ENCODE measurements around the gene MUC5AC. TPM values are rescaled to one million over a fixed set of nuclear protein-coding genes. Genes with fewer than 3 reads are reported as not detected.
"Not testable (repeated sequence)": the region's sequence is repeated elsewhere in the genome, so short reads cannot be mapped to it uniquely, and the experiment has no call there.

The MUC5AC gene, protein sequence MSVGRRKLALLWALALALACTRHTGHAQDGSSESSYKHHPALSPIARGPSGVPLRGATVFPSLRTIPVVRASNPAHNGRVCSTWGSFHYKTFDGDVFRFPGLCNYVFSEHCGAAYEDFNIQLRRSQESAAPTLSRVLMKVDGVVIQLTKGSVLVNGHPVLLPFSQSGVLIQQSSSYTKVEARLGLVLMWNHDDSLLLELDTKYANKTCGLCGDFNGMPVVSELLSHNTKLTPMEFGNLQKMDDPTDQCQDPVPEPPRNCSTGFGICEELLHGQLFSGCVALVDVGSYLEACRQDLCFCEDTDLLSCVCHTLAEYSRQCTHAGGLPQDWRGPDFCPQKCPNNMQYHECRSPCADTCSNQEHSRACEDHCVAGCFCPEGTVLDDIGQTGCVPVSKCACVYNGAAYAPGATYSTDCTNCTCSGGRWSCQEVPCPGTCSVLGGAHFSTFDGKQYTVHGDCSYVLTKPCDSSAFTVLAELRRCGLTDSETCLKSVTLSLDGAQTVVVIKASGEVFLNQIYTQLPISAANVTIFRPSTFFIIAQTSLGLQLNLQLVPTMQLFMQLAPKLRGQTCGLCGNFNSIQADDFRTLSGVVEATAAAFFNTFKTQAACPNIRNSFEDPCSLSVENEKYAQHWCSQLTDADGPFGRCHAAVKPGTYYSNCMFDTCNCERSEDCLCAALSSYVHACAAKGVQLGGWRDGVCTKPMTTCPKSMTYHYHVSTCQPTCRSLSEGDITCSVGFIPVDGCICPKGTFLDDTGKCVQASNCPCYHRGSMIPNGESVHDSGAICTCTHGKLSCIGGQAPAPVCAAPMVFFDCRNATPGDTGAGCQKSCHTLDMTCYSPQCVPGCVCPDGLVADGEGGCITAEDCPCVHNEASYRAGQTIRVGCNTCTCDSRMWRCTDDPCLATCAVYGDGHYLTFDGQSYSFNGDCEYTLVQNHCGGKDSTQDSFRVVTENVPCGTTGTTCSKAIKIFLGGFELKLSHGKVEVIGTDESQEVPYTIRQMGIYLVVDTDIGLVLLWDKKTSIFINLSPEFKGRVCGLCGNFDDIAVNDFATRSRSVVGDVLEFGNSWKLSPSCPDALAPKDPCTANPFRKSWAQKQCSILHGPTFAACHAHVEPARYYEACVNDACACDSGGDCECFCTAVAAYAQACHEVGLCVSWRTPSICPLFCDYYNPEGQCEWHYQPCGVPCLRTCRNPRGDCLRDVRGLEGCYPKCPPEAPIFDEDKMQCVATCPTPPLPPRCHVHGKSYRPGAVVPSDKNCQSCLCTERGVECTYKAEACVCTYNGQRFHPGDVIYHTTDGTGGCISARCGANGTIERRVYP (N-terminal part only)
- polyA plus RNA-seq (ENCODE audit: insufficient read length in 3 of 3): under 1 TPM in 2 of 3 donors, not detected in 1; 0.01 TPM

DNA sequence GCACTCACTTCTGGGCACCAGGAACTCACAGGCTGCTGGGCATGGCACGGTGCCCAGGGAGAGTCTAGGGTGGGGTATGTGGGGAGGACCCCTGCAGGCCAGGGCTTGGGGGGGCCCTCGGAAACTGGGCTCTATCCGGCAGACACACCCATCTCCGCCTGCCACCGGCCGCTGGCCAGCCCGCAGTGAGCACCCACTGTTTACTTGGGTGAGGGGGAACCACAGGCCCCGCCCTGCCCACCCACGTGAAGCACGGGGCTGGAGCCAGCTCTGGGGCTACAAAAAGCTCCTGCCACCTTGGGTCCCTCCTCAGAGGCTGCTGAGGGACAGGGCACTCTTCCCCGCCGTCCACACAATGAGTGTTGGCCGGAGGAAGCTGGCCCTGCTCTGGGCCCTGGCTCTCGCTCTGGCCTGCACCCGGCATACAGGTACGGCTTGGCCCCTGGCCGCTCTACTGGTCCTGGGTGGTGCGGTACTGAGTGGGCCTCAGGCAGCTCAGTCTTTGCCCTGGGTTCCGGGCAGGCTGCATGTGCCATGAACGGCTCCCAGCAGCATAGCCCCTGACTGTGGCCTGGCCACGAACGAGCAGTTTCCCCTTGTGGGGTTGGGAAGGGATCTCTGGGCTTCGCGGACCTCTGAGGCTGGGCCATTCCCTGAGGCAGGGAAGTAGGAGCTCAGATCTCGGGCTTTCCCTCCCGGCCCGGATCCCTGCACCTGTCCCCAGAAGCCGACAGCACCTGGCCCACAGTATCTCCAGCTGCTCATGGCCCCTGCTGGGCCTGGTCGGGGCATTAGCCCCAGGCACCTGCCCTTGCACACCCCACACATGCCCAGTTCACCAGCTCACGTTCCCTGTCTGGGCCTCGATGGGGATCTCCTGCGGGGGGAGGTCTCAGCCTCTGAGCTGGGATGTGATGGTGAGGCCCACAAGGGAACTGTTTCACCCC lies at the start of gene MUC5AC:
MUC5AC (plus strand) TSS at position 309 of the 947 bp plus-strand sequence; CDS start at position 356, 47 bp downstream.
- DNase-seq (ENCODE audit: low read depth in 3 of 3, low spot score in 2 of 3): no peak

DNA sequence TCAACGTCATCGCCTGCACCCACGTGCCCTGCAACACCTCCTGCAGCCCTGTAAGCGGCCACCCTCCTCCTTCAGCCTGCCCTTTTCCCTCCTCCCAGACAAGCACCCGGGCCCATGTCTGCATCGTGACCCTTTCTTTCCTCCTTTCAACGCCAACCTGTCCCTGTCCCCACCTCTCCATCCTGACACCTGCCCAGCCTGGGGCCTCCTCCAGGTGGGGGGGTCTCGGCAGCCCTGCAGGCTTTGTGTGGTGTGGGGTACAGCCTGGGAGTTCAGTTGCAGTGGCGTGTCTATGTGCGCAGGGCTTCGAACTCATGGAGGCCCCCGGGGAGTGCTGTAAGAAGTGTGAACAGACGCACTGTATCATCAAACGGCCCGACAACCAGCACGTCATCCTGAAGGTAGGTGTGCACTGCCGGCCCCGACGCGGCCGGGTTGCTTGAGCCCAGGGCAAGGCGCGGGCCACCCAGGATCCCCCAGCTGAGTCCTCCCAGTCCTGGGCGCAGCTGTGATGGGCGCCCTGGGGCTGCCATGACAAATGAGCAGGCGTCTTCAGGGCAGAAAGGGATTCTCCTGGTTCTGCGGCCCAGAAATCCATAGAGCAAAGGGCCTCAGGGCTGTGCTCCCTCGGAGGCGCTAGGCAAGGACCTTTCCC lies 49.4 kb upstream of the MUC5AC start:
- DNase-seq (ENCODE audit: low read depth in 3 of 3, low spot score in 2 of 3): no peak

DNA sequence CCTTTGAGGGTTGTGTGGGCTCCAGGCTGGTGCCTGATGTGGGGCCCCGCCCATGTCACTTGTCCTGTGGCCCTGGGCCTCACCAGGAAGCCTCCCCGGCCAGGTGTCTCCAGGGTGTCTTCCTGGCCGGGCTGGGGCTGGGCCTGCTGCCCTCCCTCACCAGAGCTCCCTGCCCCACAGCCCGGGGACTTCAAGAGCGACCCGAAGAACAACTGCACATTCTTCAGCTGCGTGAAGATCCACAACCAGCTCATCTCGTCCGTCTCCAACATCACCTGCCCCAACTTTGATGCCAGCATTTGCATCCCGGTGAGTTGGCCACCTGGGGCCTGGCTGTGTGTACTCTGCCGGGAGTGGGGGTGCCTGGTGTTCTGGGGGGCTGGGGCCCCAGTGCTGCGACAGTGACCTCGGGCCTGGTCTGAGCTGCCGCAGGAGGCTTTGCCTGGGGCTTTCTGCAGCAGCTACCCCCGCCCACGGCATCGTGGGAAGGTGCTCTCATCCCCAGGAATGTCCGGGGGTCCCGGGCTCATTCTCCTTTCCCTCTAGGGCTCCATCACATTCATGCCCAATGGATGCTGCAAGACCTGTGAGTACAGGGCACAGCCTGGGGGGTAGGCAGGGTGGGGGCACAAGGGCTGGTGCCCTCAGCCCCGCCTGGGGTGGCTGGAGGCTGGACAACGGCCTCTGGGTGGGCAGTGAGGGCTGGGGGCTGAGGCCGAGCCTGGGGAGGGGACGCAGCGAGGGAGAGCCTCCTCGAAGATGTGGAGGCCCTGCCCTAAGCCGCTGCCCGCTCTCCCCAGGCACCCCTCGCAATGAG lies 48.4 kb upstream of the MUC5AC start:
- no peak for DNase-seq (ENCODE audit: low read depth in 3 of 3, low spot score in 2 of 3)

DNA sequence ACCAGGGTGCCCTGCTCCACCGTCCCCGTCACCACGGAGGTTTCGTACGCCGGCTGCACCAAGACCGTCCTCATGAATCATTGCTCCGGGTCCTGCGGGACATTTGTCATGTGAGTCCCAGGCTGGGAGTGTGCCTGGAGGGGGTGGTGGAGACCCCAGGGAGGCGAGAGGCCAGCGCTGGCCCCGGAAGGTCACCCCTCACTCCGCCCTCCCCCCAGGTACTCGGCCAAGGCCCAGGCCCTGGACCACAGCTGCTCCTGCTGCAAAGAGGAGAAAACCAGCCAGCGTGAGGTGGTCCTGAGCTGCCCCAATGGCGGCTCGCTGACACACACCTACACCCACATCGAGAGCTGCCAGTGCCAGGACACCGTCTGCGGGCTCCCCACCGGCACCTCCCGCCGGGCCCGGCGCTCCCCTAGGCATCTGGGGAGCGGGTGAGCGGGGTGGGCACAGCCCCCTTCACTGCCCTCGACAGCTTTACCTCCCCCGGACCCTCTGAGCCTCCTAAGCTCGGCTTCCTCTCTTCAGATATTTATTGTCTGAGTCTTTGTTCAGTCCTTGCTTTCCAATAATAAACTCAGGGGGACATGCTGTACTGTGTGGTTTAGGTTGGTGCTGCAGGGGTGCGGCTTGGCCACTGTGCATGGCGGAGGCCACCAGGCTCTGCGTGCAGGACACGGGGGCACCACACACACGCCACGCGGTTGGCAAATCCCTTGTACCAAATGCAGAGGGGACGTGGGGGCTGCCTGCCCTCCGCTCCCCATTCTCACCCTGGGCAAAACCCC lies 47.6 kb upstream of the MUC5AC start:
- DNase-seq (ENCODE audit: low read depth in 3 of 3, low spot score in 2 of 3): no peak

DNA sequence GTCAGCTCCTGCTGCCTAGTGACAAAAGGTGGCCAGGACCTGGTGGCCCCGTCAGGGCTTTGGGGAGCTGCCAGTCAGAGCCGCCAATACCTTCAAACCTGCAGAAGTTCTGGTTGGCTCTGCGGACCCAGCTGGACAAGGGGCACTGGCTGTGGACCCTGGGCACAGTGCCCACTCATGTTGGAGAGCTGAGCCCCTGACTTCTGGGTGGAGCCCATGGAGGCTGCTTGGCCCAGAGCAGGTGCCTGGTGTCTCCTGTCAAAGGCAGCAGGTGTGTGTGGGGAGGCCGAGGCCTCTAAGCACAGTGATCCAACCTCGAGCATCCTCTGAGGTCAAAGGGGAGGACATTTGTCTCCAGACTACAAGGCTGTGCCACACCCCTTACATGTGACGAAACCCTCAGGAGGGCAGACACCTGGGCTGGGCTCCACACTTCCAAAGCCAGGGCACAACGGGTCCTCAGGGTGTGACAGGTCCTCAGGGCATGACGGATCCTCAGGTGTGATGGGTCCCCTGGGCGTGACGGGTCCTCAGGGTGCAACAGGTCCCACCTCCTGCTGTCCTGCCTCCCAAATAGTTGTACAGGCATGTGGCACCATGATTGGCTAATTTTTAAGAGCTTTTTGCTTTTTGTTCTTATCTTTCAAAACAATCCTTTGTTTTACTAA lies 46.1 kb upstream of the MUC5AC start:
- DNase-seq (ENCODE audit: low read depth in 3 of 3, low spot score in 2 of 3): no peak

DNA sequence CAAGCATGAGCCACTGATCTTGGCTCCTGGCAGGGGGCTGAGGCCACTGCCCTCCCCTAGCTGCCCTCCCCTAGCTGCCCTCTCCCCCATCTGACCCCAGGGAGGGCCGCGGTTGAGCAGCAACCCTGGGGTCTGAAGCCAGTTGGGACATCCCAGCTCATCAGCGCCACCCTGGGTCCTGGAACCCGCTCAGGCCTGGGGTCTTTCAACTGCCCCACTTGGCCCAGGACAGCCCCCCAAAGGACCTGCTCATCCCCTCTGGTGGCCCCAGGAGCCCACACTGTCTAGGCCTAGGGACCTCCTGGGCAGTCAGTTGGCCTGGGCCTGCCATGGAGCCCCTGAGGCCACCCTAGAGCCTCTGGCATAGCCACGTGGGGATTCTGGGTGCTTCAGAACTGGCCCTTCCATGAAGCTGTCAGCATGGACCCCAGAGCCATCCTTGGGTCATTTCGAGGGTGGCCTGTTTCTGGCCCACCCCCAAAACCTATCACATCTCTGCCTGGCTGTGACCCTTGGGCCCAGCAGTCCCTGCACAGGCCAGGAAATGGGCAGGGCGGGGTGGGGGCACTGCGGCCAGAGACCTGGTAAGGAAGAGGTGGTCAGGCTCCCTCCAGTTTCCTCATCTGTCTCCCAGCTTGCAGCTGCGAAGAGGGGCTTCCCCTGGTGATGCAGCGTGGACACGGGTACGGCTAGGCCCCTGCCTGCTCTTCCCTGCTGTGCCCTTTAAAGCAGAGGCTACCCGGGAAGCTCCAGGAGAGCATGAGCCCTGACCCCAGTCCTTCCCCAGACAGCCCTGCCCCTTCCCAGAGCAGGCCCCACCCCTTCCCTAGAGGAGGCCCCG lies 45.2 kb upstream of the MUC5AC start:
- DNase-seq (ENCODE audit: low read depth in 3 of 3, low spot score in 2 of 3): no peak

DNA sequence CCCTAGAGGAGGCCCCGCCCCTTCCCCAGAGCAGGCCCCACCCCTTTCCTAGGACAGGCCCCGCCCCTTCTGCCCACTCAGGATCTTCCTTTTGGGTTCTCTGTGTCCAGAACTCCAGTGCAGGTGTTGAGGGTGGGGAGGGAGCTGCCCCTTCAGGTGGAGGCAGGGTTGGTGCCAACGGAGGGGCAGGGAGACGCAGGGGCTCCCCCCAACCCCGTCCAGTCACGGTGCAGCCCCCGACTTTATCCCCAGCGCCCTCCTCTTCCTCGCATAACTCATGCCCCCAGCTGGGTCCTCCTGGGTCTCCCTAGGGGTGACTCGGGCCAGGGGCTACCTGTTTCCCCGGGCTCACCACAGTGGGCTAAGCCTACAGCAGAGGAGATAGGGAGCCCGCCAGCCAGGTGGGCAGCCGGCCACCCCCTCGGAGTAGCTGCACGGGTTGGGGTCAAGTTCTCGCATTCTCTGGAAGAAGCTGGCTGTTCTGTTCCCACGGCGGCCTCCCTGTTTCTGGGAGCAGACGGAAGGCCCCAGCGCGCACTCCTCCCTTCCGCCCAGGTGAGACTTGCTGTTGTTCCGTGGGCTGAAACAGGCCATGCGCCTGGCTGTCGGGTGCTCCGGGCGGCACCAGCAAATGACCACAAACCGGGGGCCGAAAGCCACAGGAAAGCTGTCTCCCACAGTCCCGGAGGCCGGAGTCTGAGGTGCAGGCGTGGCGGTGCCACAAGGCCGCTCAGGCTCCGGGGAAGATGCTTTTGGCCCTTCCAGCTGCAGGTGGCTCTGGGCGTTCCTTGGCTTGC lies 44.1 kb upstream of the MUC5AC start:
- no peak for DNase-seq (ENCODE audit: low read depth in 3 of 3, low spot score in 2 of 3)

DNA sequence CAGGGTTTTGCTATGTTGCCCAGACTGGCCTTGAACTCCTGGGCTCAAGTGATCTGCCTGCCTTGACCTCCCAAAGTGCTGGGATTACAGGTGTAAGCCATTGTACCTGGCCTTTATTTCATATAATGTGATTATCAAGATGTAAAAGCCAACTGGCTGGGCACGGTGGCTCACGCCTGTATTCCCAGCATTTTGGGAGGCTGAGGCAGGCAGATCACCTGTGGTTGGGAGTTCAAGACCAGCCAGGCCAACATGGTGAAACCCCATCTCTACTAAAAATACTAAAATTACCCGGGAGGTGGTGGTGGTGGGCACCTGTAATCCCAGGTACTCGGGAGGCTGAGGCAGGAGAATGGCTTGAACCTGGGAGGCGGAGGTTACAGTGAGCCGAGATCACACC lies 42.5 kb upstream of the MUC5AC start:
- not testable (repeated sequence) for DNase-seq (ENCODE audit: low read depth in 3 of 3, low spot score in 2 of 3)

DNA sequence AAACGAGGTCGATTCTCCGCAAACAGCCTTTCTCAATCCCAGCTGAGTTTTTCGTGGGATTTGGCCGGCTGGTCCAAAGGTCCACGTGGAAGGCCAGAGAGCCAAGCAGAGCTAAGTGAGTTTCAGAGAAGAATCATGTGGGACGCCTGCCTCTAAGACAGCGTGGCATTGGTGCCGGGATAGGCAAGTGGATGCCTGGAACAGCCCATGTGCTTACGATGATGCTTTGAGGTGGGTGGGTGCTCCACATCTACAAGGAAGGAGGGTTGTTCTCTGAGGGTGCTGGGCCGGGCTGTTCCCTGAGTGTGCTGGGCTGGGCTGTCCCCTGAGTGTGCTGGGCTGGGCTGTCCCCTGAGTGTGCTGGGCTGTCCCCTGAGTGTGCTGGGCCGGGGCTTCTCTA lies 41.6 kb upstream of the MUC5AC start:
- no peak for DNase-seq (ENCODE audit: low read depth in 3 of 3, low spot score in 2 of 3)

DNA sequence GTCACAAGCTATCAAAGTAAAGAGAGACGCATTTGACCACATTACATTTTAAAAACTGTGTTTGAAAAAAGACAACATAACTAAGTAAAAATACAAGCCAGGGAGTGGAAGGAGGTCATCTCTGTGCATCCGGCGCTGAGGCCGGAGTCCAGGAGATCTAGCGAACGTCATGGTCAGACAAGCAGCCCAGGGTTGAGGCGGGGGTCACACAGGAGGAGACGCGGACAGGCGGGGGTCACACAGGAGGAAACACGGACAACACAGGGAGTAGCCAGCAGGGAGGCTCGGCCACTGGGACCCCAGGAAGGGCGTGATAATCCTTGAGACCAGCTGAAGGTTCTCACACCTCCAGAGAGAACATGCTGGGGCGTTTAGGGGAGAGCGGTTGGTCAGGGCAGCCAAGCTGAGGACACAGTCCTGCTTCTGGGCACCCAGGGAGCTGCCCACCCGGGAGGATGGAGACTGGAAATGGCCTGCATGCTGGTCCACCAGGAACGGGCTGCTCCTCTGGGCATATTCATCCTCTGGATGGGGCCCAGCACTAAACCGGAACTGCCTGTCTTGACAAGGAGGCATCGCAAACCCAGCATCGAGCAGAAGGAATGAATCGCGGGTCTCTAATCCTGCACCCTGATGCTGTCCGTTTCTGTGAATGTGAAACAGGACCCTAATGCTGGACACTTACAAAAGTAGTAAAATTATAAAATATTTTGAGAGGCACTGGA lies 40.9 kb upstream of the MUC5AC start:
- DNase-seq (ENCODE audit: low read depth in 3 of 3, low spot score in 2 of 3): no peak

DNA sequence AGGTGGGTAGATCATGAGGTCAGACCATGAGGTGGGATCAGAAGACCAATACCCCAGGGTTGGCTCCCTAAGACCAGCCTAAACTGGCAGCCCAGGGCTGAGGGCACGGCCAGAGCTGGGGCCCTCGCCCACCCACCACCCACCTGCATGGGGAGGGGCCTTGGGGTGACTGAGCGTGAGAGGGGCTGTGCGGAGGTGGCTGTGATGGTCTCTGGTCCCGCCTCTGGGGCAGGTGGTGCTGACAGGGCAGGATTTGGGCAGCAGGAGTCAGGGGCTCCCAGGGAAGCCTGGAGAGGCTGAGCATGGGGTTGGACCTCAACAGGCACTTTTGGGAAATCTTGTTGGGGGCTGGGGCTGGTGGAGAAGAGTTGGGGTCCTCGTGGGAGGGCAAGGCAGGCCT lies 39.8 kb upstream of the MUC5AC start:
- DNase-seq (ENCODE audit: low read depth in 3 of 3, low spot score in 2 of 3): no peak

DNA sequence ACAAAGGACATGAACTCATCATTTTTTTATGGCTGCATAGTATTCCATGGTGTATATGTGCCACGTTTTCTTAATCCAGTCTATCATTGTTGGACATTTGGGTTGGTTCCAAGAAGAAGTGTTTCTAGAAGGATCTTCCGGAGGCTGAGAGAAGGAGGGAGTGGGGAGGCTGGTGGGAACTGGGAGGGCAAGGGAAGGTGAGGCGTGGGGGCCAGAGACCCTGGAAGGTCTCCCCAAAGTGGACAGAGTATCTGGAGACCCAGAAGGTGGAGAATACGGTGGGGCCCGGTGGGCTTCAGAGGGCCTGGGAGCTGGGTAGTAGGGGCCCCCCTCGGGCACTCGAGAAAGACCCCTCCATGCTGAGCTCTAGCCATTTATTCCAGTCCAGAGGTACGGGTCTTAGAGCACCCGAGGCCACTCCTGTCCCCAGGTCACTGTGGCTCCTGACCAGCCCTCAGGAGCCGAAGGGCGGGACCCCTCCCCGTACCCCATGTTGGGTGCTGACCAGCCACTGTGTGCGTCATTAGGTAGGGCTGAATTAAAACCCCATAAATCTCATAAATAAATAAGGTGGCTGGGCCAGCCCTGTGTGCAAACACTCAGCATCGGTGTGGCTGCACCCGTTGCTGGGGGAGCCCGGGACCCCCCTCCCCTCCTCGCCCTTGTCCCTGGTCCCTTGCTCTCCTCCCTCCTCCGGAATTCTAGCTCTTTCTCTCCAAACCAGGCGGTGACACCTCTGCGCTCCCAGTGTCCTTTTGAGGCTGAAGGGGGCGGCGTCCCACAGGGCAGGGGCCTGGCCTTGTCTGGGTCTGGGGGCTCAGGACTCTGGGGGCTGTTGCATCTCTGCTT lies 38.8 kb upstream of the MUC5AC start:
- no peak for DNase-seq (ENCODE audit: low read depth in 3 of 3, low spot score in 2 of 3)

DNA sequence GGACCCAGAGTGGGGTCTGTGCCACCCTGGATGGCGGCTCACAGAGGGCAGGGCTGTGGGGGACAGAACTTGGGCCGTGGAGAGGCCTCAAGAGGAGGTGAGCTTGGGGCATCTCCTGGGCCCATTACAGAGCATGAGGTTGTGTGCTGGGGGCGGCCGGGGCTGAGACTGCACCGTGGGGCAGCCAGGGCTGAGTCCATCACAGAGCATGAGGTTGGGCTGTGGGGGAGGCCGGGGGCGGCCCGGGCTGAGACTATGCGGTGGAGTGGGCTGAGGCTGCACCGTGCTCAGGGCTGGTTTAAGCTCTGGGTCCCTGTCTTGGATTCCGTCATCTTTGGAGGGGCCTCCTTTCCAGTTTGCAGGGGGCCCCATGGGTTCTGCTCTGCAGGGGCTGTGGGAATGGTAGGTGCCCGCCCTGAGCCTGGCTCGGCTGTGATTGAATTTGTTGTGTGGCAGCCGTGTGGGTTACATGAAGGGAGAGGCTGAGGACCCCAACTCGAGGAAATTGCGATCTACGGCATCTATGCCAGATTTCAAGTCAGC lies 38.1 kb upstream of the MUC5AC start:
- DNase-seq (ENCODE audit: low read depth in 3 of 3, low spot score in 2 of 3): no peak
